ENCODE measurements around the gene PAM.
"Not testable (repeated sequence)": the region's sequence is repeated elsewhere in the genome, so short reads cannot be mapped to it uniquely, and the experiment has no call there.

PAM gene

DNA sequence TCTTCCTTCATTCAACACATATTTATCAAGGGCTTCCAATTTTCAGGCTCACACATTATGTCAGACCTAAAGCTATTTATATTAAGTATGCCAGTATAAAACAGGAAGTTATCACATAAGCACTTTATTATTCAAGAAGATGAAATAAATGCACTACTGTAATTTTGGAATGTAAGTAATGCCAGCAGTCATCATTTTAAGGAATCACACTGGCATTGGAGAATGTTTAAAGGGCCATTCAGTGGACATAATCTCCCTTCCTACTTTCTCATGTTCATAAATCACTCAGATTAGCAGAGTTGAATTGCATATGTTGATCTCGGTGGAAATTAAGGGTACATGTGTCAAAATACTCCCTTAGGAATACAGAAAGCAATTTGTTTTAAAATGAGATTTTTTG, 200.4 kb downstream of the PAM start:
- no peak for DNase-seq

DNA sequence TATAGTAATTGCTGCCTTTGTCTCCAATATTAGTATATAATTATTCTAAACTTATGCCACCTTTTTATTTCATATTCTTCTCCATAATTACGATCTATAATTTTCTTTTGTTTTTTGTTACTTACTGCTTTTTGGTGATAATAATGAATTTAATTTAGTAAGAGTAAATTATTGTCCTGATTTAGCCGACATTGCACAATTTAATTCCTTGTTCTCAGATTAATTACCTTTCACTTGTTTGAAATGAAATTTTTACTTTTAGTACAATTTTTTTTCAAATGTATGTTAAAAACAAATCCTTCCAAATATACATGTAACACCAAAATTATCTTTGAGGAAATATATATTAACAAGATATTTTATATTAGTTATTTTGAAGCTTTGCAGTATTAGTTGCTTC, 201.5 kb downstream of the PAM start:
- DNase-seq = no peak

DNA sequence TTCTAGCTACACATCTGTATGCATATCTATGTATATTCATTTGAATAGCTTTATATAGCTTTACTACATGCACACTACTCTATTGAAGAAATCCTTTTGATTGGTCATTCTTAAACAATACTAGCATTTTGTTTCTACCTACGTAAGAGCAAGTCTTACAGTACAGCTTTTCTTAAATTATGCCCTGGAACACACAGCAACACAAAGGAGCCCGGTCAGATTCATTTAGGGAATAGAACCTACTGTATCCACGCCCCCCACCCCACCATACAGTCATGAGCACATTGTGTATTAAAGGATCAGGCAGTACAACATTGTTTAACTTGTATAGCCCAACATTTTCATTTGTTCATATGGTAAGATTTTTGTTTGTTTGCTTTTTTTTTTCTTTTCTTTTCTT, 202.0 kb downstream of the PAM start:
- DNase-seq = no peak

DNA sequence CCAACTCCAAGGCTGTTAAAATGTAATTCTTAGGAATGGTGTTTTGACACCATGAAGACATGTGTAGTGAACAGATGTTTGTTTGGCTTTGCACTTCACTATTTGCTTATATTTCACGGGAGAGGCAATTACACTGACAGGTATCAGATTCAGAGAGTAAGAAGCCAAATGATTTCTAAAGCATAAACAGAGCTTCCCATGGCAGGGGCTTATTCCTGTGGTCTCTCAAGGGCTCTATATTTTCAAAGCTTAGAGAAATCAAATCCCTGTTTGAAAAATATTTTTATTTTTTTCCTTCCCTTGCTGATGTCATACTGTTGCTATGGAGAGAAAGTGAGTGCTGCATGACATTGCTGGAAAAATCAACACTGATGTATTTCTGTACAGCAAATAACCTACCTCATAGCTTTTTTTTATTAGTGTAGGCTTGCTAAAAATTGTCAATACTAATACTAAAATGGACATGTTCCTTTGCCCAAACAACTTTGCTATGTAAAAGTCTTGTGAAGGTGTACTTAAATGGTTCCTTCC, 203.4 kb downstream of the PAM start:
- DNase-seq = no peak

DNA sequence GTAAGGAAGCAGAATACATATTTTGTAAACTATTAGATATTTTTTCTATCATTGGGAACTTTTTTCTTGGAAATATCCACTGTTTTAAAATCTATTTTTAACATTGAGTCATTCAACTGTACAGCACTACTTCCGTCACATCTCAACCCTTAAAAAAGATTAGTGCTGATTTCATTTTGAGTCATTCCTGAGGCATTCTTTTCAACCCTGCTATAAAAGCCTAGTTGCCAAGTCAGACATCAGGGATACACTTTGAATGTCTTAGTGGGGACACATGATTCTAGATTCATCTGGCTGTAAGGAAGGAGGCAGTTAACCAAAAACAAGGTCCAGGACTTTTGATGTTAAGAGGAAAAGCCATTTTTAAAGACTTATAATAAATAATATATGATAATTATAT, 203.9 kb downstream of the PAM start:
- DNase-seq = peak; percentile 79

DNA sequence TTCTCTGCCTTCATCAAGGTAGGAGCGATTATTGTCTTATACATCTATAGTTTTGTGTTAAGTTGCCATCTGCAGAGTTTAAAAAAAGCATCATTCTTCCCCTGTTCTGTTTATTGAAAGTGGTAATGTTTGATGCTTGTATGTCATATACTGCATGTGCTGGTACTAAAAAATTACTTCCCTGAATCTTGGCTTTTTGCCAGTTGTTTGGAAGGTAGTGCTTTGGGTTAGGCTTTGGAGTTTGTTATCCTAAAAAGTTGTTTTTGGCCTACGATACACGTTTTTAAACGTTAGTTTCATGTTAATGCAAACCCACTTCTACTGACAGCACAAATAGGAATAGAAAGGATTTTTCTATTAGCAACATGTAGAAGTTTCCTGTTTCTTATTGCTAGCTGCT, 206.6 kb downstream of the PAM start:
- DNase-seq = no peak

DNA sequence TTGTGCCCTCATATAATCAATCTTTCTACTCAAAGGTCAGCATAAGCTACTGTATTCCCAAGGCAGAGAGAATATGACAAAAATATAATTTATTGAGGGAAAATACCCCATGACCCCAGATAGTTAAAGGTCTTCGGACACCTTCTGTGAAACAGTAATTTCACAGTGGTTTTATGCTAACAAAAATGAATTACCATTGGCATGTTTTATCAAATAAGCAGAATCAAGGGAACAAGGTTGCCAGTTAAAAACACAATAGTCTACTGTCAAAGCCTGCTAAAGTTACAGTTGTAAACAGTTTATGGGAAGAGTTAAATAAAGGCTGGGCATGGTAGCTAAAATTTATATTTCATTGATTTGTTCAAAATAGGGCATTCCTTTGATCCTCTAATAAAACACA, 210.5 kb downstream of the PAM start:
- DNase-seq = no peak

DNA sequence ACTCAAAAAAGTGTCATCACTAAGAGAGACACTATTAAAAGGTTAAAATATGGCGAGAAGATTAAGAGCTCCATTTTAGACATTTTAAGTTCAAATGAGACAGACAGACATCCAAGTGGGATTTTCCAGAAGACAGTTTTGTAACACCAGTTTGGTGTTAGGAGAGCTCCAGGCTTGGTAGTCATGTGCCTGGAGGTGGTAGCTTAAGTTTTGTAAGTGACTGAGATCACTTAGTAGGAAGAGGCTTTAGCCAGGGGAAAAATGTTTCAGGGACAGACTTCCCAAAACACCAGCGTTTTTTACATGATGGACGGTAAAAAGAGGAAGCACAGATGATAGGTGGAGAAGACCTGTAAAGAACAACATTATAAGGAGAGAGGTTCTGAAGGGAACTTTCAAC, 214.5 kb downstream of the PAM start:
- DNase-seq = no peak

DNA sequence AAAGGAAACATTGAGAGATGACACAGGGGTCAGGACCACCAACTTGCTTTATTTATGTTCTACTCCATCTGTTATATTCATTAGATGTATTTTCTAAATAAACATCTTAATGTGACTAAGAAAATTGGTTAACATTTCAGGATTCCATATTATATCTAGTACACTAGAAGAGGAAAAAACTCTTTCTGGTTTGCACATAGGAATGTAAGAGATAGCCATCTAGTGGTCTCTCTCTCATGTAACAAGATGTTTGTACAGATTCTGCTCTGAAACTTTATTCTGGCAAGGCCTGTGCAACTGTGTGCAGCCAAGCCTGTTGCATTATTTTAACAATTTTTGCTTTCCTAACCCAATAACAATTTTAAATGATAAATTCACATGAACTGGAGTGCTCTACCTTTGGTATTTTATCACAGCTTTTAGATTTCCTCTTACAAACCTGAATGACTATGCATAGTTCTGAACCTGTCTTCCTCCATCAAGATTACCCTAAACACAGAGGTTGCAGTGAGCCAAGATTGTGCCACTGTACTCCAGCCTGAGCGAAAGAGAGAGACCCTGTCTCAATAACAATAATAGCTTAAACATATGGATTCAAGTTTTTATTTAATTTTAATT, 216.7 kb downstream of the PAM start:
- DNase-seq = peak; percentile 6

DNA sequence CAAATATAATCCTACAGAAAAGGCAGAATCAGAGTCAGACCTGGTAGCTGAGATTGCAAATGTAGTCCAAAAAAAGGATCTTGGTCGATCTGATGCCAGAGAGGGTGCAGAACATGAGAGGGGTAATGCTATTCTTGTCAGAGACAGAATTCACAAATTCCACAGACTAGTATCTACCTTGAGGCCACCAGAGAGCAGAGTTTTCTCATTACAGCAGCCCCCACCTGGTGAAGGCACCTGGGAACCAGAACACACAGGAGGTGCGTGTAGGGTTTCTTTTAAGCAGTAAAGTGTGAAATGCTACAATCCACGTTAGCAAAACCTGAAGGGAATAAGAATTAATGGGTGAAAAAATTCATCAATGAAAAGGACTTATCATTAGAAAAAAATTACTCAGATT, 219.1 kb downstream of the PAM start:
- no peak for DNase-seq

DNA sequence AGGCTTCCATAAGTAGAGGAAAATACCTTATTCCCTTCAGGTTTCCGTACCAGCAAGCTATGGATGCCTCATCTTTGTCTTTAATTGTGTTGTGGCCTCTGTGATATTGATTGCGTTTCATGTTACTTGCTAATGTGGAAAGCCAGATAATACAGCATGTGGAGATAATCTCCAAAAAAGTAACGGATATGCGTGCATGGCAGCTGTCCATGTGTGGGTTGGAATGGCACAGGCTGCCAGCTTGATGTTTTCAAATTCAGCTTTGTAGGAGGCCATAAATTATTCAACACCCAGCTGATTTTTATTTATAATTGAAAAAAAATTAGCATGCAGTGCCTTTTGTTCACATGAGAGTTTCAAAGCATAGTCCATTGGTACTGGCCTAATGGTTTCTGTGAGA, 219.9 kb downstream of the PAM start:
- no peak for DNase-seq

DNA sequence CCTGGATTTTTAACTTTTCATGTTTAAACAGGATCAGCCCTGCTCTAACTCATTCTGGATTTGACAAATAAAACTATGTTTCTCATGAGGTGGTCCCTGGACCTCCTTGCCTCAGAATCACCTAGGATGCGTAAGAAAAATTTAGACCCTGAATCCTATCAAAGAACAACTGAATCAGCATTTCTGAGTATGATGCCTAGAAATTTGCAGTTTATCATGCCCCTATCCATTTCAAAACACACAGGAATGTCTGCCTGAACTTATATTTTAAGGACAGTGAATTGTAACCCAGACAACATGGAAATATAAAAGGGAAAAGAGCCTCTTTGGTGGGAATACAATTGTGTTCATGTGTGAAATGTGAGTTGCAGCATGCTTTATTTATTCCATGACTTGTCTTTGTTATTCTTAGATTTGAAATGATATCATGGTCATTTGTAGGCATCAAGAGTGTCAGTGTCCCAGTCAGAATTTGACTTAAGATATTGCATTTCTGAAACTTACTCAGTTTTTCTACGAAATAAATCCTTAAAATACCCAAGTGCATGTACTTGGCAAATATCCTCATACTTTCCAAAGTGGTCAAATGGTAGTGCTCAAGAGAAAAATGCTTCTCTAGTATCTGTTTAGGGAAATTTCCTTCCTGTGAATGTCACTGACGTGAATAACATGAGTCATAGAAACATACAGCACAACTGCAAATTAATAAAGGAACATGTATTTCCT, 220.5 kb downstream of the PAM start:
- no peak for DNase-seq

DNA sequence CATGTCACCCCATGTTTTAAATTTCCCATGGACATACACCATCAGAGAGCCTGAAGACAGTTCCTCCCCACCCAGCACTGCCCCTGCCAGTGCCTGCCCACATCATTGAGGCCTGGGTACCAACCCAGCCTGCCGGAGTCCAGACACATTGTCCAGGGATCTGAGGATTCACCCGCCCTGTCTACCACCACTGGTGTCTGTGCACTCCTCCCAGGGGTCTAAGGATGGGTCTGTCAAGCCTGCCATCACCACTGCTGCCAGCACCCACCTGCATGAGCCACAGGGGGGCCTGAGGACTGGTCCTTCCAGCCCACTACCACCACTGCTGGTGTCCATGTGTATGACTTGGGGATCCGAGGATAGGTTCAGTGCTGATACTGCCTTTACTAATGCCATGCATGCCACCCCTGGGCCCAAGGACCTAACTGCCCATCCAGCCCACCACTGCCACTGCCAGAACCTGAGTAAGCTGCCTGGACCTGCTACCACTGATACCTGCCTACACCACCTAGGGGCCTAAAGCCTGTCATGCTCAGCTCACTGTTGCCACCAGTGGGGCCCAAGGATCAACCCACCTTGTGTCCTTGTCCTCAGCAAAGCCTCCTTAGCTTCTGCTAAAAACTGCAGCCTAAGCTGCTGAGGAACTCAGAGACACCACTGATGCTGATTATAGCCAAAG, 227.0 kb downstream of the PAM start:
- no peak for DNase-seq

DNA sequence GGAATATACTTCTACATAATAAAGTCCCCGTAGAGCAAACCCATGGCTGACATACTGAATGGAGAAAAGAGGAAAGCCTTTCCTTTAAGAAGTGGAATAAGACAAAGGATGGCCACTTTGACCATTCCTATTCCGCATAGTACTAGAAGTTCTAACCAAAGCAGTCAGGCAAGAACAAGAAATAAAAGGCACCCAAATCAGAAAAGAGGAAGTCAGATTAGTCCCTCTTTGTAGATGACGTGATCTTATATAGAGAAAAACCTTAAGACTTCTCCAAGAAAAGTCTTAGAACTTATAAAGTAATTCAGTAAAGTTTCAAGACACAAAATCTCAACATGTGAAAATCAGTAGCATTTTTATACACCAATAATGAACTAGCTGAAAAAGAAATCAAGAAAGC, 231.0 kb downstream of the PAM start:
- no peak for DNase-seq

DNA sequence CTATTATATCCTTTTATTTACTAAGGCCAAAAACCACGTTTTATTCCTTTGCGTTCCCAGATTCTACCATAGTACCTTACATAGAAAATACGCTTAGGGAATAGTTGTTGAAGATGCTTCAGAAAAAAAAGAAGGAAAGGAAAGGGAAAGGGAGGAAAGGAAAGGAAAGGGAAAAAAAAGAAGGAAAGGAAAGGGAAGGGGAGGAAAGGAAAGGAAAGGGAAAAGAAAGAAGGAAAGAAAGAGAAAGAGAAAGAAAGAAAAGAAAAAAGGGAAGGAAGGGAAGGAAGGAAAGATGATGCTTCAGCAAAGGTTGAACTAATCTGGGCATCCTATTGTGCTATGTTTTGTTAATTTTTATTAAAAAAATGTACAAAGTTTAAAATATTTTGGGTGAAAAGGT, 233.4 kb downstream of the PAM start:
- no peak for DNase-seq

DNA sequence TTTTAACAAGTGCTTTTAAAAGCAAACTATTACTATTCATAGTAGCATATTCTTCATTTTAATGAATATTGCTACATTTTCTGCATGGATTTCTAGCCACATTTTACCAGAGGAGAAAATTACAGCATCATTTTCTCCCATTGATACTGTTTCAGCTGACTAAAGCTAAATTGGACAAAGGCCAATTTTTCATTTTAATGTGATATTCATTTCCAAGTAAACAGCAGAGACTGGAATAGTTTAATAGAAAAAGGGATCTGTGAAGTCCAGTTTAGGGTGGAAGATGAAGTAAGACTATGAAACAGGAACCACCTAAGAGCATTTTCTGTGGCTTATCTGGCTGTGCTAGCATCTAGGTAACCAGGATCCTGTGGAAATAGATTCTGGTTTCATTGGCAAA, 236.7 kb downstream of the PAM start:
- no peak for DNase-seq

DNA sequence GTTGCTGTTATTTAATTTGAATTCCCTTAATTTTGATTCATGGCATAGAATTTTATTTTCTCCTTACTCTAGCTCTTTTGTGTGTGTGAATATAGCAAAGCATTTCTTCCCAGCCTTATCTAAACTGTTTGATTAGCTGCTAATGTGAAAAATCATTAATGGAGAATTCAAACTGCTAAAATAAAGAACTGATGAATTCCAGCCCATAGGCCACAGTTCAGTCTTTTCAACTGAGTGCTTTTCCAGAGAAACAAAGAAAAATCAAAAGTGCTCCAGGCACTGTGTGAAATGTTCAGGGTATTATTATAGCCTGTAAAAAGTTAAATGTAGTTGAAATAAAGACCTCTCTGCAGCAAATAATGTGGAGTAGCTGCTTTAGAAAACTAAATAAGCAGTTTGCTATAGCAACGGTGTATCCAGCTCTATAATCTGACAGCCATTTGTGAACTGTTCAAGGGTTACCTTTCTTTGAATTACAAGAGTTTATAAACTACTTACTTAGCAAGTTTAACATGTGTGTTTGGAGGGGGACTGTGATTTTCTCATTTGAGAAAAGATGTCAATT, 241.0 kb downstream of the PAM start:
- DNase-seq = no peak

DNA sequence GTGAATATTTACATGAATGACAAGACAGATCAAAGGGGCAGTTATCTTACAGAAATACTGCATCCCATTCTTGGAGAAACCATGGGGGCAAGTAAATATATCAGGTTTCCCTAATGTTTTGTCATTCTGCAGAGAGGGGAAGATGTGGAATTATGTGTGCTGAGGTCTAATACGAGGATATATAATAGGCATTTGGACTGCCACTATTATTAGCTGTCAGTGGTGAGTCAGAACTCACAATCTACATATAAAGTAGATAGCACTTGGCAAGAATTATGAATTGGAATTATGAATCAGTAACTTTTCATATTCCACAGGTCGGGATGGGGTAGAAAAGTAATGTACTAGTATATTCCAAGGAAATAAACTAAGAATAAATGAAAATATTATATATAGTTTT, 243.1 kb downstream of the PAM start:
- DNase-seq = no peak

DNA sequence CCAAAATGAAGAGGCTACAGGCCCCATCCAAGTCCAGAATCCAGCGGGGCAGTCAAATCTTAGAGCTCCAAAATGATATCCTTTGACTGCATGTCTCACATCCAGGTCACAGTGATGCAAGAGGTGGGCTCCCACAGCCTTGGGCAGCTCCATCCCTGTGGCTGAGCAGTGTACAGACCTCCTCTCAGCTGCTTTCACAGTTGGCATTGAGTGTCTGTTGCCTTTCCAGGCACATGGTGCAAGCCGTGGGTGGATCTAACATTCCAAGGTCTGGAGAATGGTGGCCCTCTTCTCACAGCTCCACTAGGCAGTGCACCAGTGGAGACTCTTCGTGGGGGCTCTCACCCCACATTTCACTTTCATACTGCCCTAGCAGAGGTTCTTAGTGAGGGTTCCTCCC, 244.1 kb downstream of the PAM start:
- no peak for DNase-seq

DNA sequence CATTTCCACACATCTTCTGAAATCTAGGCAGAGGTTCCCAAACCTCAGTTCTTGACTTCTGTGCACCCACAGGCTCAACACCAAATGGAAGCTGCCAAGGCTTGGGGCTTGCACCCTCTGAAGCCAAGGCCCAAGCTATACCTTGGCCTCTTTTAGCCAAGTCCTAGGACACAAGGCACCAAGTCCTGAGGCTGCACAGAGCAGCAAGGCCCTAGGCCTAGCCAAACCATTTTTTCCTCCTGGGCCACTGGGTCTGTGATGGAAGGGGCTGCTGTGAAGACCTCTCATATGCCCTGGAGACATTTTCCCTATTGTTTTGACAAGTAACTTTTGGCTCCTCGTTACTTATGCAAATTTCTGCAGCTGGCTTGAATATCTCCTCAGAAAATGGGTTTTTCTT, 244.5 kb downstream of the PAM start:
- DNase-seq = not testable (repeated sequence)

DNA sequence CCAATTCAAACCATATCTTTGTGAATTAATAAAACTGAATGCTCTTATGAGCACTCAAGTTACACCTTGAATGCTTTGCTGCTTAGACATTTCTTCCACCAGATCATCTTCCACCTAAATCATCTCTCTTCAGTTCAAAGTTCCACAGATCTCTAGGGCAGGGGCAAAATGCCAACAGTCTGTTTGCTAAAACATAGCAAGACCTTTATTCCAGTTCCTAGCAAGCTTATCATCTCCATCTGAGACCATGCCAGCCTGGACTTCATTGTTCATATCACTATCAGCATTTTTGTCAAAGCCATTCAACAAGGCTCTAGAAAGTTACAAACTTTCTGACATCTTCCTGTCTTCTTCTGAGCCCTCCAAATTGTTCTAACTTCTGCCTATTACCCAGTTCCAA, 245.0 kb downstream of the PAM start:
- DNase-seq = no peak

DNA sequence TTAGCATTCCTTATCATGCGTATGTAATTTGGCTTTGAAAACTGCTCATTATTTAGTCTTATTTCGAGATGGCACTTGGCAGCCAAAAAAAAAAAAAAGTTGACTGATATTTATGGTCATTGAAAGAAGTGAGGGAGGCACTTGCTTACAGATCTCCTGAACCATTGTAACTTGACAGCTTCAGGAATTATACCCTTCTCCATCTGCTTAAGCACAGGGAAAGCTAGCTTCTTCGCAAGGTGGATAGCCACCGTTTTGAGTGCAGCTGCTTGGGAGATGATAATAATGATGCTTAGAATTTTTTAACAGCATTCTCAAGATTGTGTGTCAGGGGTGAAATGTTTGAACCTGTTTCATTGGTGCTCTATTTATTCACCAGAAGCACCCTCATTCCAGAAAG, 248.8 kb downstream of the PAM start:
- no peak for DNase-seq

DNA sequence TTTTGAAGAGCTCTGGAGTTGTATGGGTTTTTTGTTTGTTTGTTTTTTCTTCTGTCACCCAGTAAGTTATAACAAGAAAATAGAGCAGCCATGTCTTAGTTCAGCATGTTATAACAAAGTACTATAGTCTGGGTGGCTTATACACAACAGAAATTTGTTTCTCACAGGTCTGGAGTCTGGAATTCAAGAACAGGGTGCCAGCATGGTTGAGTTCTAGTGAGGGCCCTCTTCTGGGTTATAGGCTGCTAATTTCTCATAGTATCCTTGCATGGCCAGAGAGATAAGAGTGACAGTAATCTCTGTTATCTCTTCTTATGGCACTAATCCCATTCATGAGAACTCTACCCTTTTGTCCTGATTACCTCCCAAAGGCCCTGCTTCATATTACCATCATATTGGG, 250.2 kb downstream of the PAM start:
- no peak for DNase-seq

DNA sequence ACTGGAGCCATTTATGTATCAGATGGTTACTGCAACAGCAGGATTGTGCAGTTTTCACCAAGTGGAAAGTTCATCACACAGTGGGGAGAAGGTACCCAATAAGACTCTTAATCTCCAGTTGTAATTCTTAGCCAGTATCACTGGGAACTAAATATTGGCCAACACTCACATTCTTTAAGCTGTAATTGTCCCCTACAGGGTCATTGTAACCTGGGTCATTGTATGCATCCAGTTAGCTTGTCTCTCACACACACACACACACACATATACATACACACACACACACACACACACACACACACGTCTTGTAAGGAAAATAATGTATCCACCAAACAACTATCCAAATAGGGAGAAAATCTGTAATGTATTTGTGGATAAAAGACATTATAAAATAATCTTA, 251.8 kb downstream of the PAM start:
- no peak for DNase-seq
